ENCODE measurements around the gene ARHGAP18.

ARHGAP18 gene

GRCh38 chr6:129638055-129638684 lies 71.8 kb downstream of the ARHGAP18 start:
- DNase-seq: no peak

GRCh38 chr6:129637340-129638054 lies 72.5 kb downstream of the ARHGAP18 start:
- DNase-seq: no peak

GRCh38 chr6:129635396-129636130 lies 74.4 kb downstream of the ARHGAP18 start:
- DNase-seq: no peak

- no peak for DNase-seq
Measured at GRCh38 chr6:129634411-129635230, 75.4 kb downstream of the ARHGAP18 start.

GRCh38 chr6:129633529-129633928 lies 76.4 kb downstream of the ARHGAP18 start:
- no peak for DNase-seq

GRCh38 chr6:129632172-129632613 lies 77.8 kb downstream of the ARHGAP18 start:
- no peak for DNase-seq

- DNase-seq: no peak
Measured at GRCh38 chr6:129631070-129631469, 78.9 kb downstream of the ARHGAP18 start.

- no peak for DNase-seq
Measured at GRCh38 chr6:129630596-129630995, 79.4 kb downstream of the ARHGAP18 start.

GRCh38 chr6:129628101-129628815 lies 81.7 kb downstream of the ARHGAP18 start:
- no peak for DNase-seq

GRCh38 chr6:129624488-129624887 lies 85.5 kb downstream of the ARHGAP18 start:
- DNase-seq: no peak

- DNase-seq: no peak
Measured at GRCh38 chr6:129623008-129623732, 86.8 kb downstream of the ARHGAP18 start.

GRCh38 chr6:129621252-129621651 lies 88.7 kb downstream of the ARHGAP18 start:
- DNase-seq: no peak

- DNase-seq: no peak
Measured at GRCh38 chr6:129620234-129620610, 89.8 kb downstream of the ARHGAP18 start.

- no peak for DNase-seq
Measured at GRCh38 chr6:129619579-129620233, 90.3 kb downstream of the ARHGAP18 start.

- no peak for DNase-seq
Measured at GRCh38 chr6:129617986-129618385, 92.0 kb downstream of the ARHGAP18 start.

- no peak for DNase-seq
Measured at GRCh38 chr6:129615496-129615895, 94.5 kb downstream of the ARHGAP18 start.

- DNase-seq: no peak
Measured at GRCh38 chr6:129615020-129615419, 95.0 kb downstream of the ARHGAP18 start.

GRCh38 chr6:129614464-129614863 lies 95.5 kb downstream of the ARHGAP18 start:
- no peak for DNase-seq

GRCh38 chr6:129612440-129612839 lies 97.5 kb downstream of the ARHGAP18 start:
- no peak for DNase-seq

- DNase-seq: no peak
Measured at GRCh38 chr6:129609635-129610034, 100.3 kb downstream of the ARHGAP18 start.
